CD4-positive, CD25-positive, alpha-beta regulatory T cell (primary cell): ENCODE data around the gene KRT27. TPM values are rescaled to one million over a fixed set of nuclear protein-coding genes. Genes with fewer than 3 reads are reported as not detected.
A peak's percentile ranks its signal among the peaks of the same experiment; 100 is the strongest.

ENCODE experiments used
- ATAC-seq, 2 donors: fragments of 150-1000 bp; cut with Tn5 transposase; one replicate each; pipeline ENCODE4 v1.10.0; 2021; ENCODE audit warnings: low read depth in 2 of 2, moderate number of reproducible peaks in 2 of 2, moderate library complexity in 1 of 2
- DNase-seq, 3 donors: peaks; one replicate each; pipeline versions ENCODE4 v3.0.0 to v3.0.0-alpha.2; 2012 to 2022; ENCODE audit warnings: mixed read lengths in 1 of 3
- H3K27ac ChIP-seq: one replicate; pipeline ENCODE4 v1.7.0; 2013; ENCODE audit warnings: mild to moderate bottlenecking, low read length; ENCODE audit not compliant: insufficient read depth, poor library complexity, severe bottlenecking
- H3K27me3 ChIP-seq: one replicate; pipeline ENCODE4 v1.7.0; 2013; ENCODE audit warnings: low read length; ENCODE audit not compliant: control insufficient read depth, insufficient read depth
- H3K36me3 ChIP-seq: one replicate; pipeline ENCODE4 v1.7.0; 2013; ENCODE audit warnings: mild to moderate bottlenecking, low read length, moderate library complexity; ENCODE audit not compliant: control insufficient read depth, insufficient read depth
- H3K4me1 ChIP-seq: 2 replicates; pipeline ENCODE4 v1.7.0; 2013; ENCODE audit warnings: mild to moderate bottlenecking, low read length; ENCODE audit not compliant: insufficient read depth, control insufficient read depth, poor library complexity, severe bottlenecking
- H3K4me3 ChIP-seq: one replicate; pipeline ENCODE4 v1.7.0; 2013; ENCODE audit warnings: low read depth, mild to moderate bottlenecking, low read length, moderate library complexity
- H3K9me3 ChIP-seq, 2 experiments: 1 replicate in 1 of 2; 2 replicates in 1 of 2; pipeline ENCODE4 v1.7.0; 2013; ENCODE audit warnings: low read length in 2 of 2, mild to moderate bottlenecking in 1 of 2, moderate library complexity in 1 of 2; ENCODE audit not compliant: control insufficient read depth in 2 of 2
- H3K27ac Mint-ChIP-seq, 3 donors: one replicate each; pipeline ENCODE4 v1.8.0; 2020 to 2022; ENCODE audit warnings: mild to moderate bottlenecking in 3 of 3, mixed read lengths in 3 of 3, moderate library complexity in 2 of 3
- H3K27me3 Mint-ChIP-seq: one replicate; pipeline ENCODE4 v1.8.0; 2022; ENCODE audit warnings: mild to moderate bottlenecking, mixed read lengths
- H3K36me3 Mint-ChIP-seq: one replicate; pipeline ENCODE4 v1.8.0; 2020; ENCODE audit warnings: mixed read lengths
- H3K4me1 Mint-ChIP-seq, 4 donors: one replicate each; pipeline ENCODE4 v1.8.0; 2020 to 2022; ENCODE audit warnings: mixed read lengths in 4 of 4, mild to moderate bottlenecking in 1 of 4
- H3K4me3 Mint-ChIP-seq, 4 donors: one replicate each; pipeline ENCODE4 v1.8.0; 2020 to 2022; ENCODE audit warnings: mild to moderate bottlenecking in 4 of 4, mixed read lengths in 4 of 4, moderate library complexity in 3 of 4
- H3K9me3 Mint-ChIP-seq, 7 donors: one replicate each; pipeline ENCODE4 v1.8.0; 2020 to 2022; ENCODE audit warnings: mixed read lengths in 7 of 7, mild to moderate bottlenecking in 3 of 7, moderate library complexity in 2 of 7
- polyA plus RNA-seq, 4 donors: library from polyadenylated mRNA; unstranded; fragments of 300-500 nt; fragmentation: Illumina TruSeq; gene quantifications; one replicate each; pipeline ENCODE4 v1.2.3, GENCODE V29; 2021
- total RNA-seq: library from RNA; stranded (reverse); gene quantifications from one replicate; pipeline ENCODE4 v1.2.3, GENCODE V29; 2022

Gene KRT27
- total and polyA plus RNA-seq, 5 donors from 2014 or later = not detected

DNA sequence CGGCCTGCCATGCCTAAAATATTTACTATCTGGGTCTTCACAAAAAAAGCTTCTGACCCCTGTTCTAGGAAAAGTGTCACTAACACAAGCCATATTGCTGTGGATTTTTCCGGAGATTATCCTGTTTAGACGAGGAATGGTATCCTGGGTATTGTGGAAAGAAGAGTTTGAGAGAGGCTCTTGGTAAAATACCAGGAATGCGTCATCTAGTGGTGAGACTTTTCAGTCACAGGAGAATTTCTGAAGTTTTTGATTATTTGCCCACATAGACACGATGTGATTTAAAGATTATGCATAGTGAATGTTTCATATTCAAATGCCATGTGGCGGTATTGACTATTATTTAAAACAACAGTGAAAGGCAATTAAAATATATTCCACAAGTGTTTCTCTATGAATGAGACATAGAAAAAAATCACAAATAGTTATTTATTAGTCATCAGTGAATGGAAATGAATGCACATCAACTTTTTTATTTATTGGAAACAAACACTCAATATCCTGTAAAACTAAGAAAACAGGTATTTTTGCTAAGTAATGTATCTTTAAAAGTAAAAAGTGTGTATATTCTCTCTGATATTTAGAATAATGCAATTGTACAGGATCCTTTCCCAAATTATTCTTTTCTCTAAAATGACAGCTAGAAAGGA is 9.6 kb upstream of the KRT27 start:
- no peak overlapping the region for H3K4me3 Mint-ChIP-seq
- no peaks in the 10 kb centered on the region for H3K9me3 Mint-ChIP-seq
- H3K4me3 ChIP-seq = no peak overlapping the region
- peaks cover 0 to 5% (median 0%) of the 10 kb centered on the region in 4 donors for H3K4me1 Mint-ChIP-seq
- no peak overlapping the region for H3K27ac Mint-ChIP-seq
- peaks cover 19% of the 10 kb centered on the region for H3K27me3 ChIP-seq
- DNase-seq (peak in 1 of 3 donors; percentile 8), ATAC-seq (no peak)
- no peaks in the 10 kb centered on the region for H3K36me3 Mint-ChIP-seq
- H3K4me1 ChIP-seq = no peaks in the 10 kb centered on the region
- no peaks in the 10 kb centered on the region for H3K9me3 ChIP-seq
- no peak overlapping the region for H3K27ac ChIP-seq
- H3K36me3 ChIP-seq = no peaks in the 10 kb centered on the region
- H3K27me3 Mint-ChIP-seq = peaks cover 48% of the 10 kb centered on the region

DNA sequence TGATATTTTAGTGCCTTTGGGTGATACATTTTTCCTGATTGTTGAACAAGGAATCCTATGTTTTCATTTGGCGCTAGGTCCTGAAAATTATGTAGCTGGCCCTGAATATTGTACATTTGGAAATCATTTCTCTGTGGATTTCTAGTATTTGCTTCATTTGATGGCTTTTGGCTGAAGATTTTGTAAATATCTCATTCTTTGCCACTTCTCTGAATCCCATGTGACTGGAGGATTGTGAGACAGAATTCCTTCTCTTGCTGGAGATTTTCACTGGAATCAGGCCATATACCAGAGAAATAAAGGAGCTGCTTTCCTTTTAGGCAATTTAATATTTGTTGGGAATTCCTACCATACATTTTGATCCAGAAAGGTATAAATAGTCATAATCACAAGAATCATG is 8.8 kb upstream of the KRT27 start:
- Histone ChIP-seq H3K9me3 (no peaks in the 10 kb centered on the region), H3K27me3 (peaks cover 16% of the 10 kb centered on the region), H3K4me1 (no peaks in the 10 kb centered on the region), H3K4me3 (no peak overlapping the region), H3K27ac (no peak overlapping the region), H3K36me3 (no peaks in the 10 kb centered on the region)
- peaks cover 44% of the 10 kb centered on the region for H3K27me3 Mint-ChIP-seq
- no peak overlapping the region for H3K27ac Mint-ChIP-seq
- peaks cover 0 to 1% (median 0%) of the 10 kb centered on the region in 7 donors for H3K9me3 Mint-ChIP-seq
- no peak overlapping the region for H3K4me3 Mint-ChIP-seq
- DNase-seq (no peak), ATAC-seq (no peak)
- no peaks in the 10 kb centered on the region for H3K36me3 Mint-ChIP-seq
- H3K4me1 Mint-ChIP-seq = peaks cover 0 to 6% (median 0%) of the 10 kb centered on the region in 4 donors

DNA sequence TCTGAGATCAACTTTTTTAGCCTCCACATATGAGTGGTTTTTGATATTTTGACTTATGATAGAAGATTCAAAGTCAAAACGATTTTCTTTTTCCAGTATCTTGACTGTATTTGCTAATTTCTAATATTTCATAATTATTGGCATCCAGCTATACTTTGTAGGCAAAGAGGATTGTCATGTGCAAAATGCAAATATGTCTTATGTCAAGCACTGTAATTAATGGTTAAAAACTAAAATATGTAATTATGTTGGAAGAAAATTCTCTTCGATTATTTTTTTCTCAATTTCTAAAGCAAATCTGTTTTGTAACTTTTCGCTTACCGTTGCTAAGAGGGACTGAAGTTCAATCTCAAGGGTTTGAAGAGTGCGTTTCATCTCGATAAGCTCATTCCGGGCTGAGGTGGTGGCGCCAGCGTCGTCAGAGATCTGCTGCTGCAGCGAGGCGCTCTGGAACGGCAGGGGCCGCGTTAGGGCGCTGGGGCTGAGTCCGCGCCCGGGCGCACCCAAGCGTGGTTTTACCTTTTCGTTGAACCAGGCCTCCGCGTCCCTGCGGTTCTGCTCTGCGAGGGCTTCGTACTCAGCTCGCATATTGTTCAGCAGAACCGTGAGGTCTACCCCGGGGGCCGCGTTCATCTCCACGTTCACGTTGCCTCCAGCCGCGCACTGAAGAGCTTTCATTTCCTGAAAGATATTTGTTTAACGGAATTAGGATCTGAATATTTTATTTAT is 3.0 kb downstream of the KRT27 start:
- Mint-ChIP-seq H3K4me3 (peak overlapping the region in 3 of 4 donors; percentile 16 to 71 (median 39)), H3K4me1 (peaks cover 0 to 7% (median 0%) of the 10 kb centered on the region in 4 donors), H3K27ac (no peak overlapping the region), H3K36me3 (no peaks in the 10 kb centered on the region), H3K27me3 (peaks cover 81% of the 10 kb centered on the region), H3K9me3 (peaks cover 0 to 2% (median 0%) of the 10 kb centered on the region in 7 donors)
- Histone ChIP-seq H3K27ac (no peak overlapping the region), H3K9me3 (no peaks in the 10 kb centered on the region), H3K27me3 (peaks cover 32% of the 10 kb centered on the region), H3K4me1 (peaks cover 6% of the 10 kb centered on the region), H3K4me3 (peak overlapping the region; percentile 26), H3K36me3 (no peaks in the 10 kb centered on the region)
- DNase-seq (peak in 1 of 3 donors; percentile 33), ATAC-seq (no peak)

DNA sequence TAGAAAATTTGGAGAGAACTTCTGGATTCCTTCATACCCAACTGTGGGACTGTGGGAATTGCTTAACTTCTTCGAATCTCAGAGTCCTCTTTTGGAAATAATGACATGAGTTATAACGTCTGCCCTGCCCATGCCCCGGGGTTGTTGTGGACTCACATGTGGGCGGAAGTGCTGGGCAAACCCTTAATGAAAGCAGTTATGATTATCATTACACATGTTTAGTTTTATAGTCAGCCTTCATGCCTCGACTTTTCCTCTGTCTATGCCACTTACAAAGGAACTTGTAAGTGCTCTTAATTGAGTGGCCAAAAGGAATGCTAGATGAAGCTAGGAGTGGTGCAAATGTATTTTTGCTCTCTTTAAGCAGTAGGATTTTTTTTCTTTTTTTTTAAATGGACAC is 3.9 kb downstream of the KRT27 start:
- ATAC-seq (no peak), DNase-seq (no peak)
- H3K27ac ChIP-seq = no peak overlapping the region
- Mint-ChIP-seq H3K9me3 (peaks cover 0 to 2% (median 0%) of the 10 kb centered on the region in 7 donors), H3K4me3 (no peak overlapping the region), H3K27me3 (peaks cover 85% of the 10 kb centered on the region), H3K27ac (no peak overlapping the region), H3K4me1 (peaks cover 0 to 7% (median 0%) of the 10 kb centered on the region in 4 donors), H3K36me3 (no peaks in the 10 kb centered on the region)
- H3K27me3 ChIP-seq = peaks cover 32% of the 10 kb centered on the region
- no peaks in the 10 kb centered on the region for H3K36me3 ChIP-seq
- H3K9me3 ChIP-seq = no peaks in the 10 kb centered on the region
- peaks cover 6% of the 10 kb centered on the region for H3K4me1 ChIP-seq
- H3K4me3 ChIP-seq = no peak overlapping the region

DNA sequence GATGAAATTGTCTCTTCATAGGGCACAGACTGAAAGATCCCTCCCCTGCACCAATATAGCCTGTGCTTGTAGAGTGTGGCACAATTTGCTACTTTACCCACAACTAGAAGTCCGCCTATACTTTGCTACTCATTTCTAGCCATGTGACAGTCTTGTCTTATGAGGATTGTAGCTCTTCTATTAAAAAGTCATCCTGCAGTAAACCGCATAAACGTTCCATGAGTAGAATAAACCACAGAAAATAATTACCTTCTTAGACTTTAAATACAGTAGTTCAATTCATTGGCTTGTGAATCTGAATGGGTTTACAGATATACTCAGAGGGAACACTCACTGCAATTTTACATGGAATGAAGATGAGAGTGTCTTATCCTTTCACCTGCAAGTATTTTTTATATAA is 4.4 kb downstream of the KRT27 start:
- Mint-ChIP-seq H3K27ac (no peak overlapping the region), H3K36me3 (no peaks in the 10 kb centered on the region), H3K4me1 (peaks cover 0 to 7% (median 0%) of the 10 kb centered on the region in 4 donors), H3K4me3 (peak overlapping the region in 1 of 4 donors; percentile 44), H3K9me3 (peaks cover 0 to 2% (median 0%) of the 10 kb centered on the region in 7 donors), H3K27me3 (peaks cover 81% of the 10 kb centered on the region)
- H3K9me3 ChIP-seq = no peaks in the 10 kb centered on the region
- H3K4me3 ChIP-seq = no peak overlapping the region
- DNase-seq (no peak), ATAC-seq (no peak)
- H3K36me3 ChIP-seq = no peaks in the 10 kb centered on the region
- H3K4me1 ChIP-seq = peaks cover 6% of the 10 kb centered on the region
- no peak overlapping the region for H3K27ac ChIP-seq
- peaks cover 30% of the 10 kb centered on the region for H3K27me3 ChIP-seq

DNA sequence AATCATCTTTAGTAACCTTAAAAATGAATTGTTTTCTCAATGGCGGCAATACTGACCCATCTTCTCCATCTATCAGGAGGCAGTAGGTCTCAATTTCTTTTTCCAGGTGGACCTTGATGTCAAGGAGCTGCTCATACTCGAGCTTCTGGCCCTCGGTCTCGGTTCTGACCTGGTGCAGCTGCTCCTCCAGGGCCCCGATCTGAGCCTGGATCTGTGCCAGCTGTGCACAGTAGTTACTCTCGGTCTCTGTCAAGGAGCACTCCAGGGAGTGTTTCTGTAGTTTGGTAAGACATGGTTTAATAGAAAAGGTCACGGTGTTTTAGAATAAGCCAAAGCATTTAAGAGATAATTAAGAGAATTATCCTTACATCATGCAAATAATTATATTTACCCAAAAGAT is 4.9 kb downstream of the KRT27 start:
- peaks cover 0 to 2% (median 0%) of the 10 kb centered on the region in 7 donors for H3K9me3 Mint-ChIP-seq
- H3K27me3 Mint-ChIP-seq = peaks cover 81% of the 10 kb centered on the region
- no peaks in the 10 kb centered on the region for H3K36me3 Mint-ChIP-seq
- ATAC-seq (no peak), DNase-seq (no peak)
- no peaks in the 10 kb centered on the region for H3K36me3 ChIP-seq
- peaks cover 29% of the 10 kb centered on the region for H3K27me3 ChIP-seq
- H3K4me1 ChIP-seq = peaks cover 6% of the 10 kb centered on the region
- no peak overlapping the region for H3K4me3 ChIP-seq
- peaks cover 0 to 7% (median 0%) of the 10 kb centered on the region in 4 donors for H3K4me1 Mint-ChIP-seq
- H3K27ac Mint-ChIP-seq = peak overlapping the region in 1 of 3 donors; percentile 52
- no peak overlapping the region for H3K27ac ChIP-seq
- no peaks in the 10 kb centered on the region for H3K9me3 ChIP-seq
- H3K4me3 Mint-ChIP-seq = no peak overlapping the region

DNA sequence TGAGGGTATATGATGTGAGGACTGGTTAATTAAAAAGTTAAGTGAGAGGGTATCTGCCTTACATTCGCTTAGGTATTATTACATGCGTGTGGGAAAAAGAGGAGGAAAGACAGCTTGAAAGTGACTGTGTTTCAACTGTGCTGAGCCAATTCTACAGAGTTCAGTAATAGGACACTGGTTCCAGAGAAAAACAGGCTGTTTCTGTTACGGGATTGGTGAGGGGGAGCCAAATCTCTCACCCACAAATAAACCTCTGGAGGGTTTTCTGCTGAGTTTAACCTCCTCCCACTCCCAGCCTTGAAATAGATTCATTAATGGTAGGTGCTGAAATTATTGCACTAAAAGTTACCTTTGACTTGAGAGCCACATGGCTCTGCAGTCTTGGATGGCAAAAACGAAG is 6.4 kb downstream of the KRT27 start:
- Mint-ChIP-seq H3K4me3 (no peak overlapping the region), H3K27me3 (peaks cover 77% of the 10 kb centered on the region), H3K9me3 (no peaks in the 10 kb centered on the region), H3K36me3 (no peaks in the 10 kb centered on the region), H3K4me1 (peaks cover 0 to 7% (median 0%) of the 10 kb centered on the region in 4 donors), H3K27ac (no peak overlapping the region)
- DNase-seq (no peak), ATAC-seq (no peak)
- Histone ChIP-seq H3K9me3 (no peaks in the 10 kb centered on the region), H3K4me1 (peaks cover 6% of the 10 kb centered on the region), H3K27ac (no peak overlapping the region), H3K4me3 (no peak overlapping the region), H3K36me3 (no peaks in the 10 kb centered on the region), H3K27me3 (peaks cover 28% of the 10 kb centered on the region)
